Coronary artery (tissue), 2 donors: ENCODE measurements around the gene SUPT20H.

Experiments
- DNase-seq: peaks from one replicate; pipeline ENCODE4 v3.0.0-alpha.2; 2017; ENCODE audit warnings: low spot score
- H3K27ac ChIP-seq, 2 donors: fragments of 200-600 bp; sonication (generic); one replicate each; pipeline ENCODE4 v1.5.1; 2016 to 2019
- H3K4me3 ChIP-seq: fragments of 200-600 bp; sonication (generic); 2 replicates; pipeline ENCODE4 v1.5.1; 2016; ENCODE audit warnings: mild to moderate bottlenecking, moderate library complexity
- CTCF ChIP-seq: fragments of 200-600 bp; sonication (generic); IDR thresholded peaks from one replicate; pipeline ENCODE4 v1.5.1; 2019; ENCODE audit warnings: antibody characterized with exemption

The SUPT20H gene

GRCh38 chr13:37090912-37091311, 31.4 kb upstream of the SUPT20H start:
- Histone ChIP-seq H3K4me3 (no peak overlapping the region), H3K27ac (no peak overlapping the region)
- no peak for TF ChIP-seq CTCF
- DNase-seq, result no peak

- no peak for DNase-seq
- Histone ChIP-seq H3K27ac (no peak overlapping the region), H3K4me3 (no peak overlapping the region)
- no peak for TF ChIP-seq CTCF
Measured at GRCh38 chr13:37089495-37089894, 30.0 kb upstream of the SUPT20H start.

GRCh38 chr13:37087486-37087885, 28.0 kb upstream of the SUPT20H start:
- no peak overlapping the region for H3K4me3 ChIP-seq
- no peak for TF ChIP-seq CTCF
- H3K27ac ChIP-seq, result no peak overlapping the region

GRCh38 chr13:37085606-37086005, 26.1 kb upstream of the SUPT20H start:
- Histone ChIP-seq H3K4me3 (no peak overlapping the region), H3K27ac (no peak overlapping the region)
- DNase-seq, result no peak
- no peak for TF ChIP-seq CTCF

More at GRCh38 chr13:37087486-37087885, 28.0 kb upstream of the SUPT20H start:
- no peak for DNase-seq

GRCh38 chr13:37076818-37077217, 17.3 kb upstream of the SUPT20H start:
- DNase-seq, result no peak
- no peak overlapping the region for H3K27ac ChIP-seq
- no peak for TF ChIP-seq CTCF
- no peak overlapping the region for H3K4me3 ChIP-seq

GRCh38 chr13:37075164-37075563, 15.7 kb upstream of the SUPT20H start:
- Histone ChIP-seq H3K4me3 (no peak overlapping the region), H3K27ac (no peak overlapping the region)
- no peak for DNase-seq
- TF ChIP-seq CTCF, result no peak

GRCh38 chr13:37074703-37075102, 15.2 kb upstream of the SUPT20H start:
- DNase-seq, result no peak

More at GRCh38 chr13:37074703-37075102, 15.2 kb upstream of the SUPT20H start:
- TF ChIP-seq CTCF, result no peak
- no peak overlapping the region for H3K4me3 ChIP-seq
- no peak overlapping the region for H3K27ac ChIP-seq
